Cortex of kidney (tissue), 1 donor: ENCODE measurements around the gene ZNF839.

ENCODE experiments used
- DNase-seq: peaks from one replicate; lab custom pipeline; 2025; lab: John Stamatoyannopoulos, UW

Gene ZNF839

DNA sequence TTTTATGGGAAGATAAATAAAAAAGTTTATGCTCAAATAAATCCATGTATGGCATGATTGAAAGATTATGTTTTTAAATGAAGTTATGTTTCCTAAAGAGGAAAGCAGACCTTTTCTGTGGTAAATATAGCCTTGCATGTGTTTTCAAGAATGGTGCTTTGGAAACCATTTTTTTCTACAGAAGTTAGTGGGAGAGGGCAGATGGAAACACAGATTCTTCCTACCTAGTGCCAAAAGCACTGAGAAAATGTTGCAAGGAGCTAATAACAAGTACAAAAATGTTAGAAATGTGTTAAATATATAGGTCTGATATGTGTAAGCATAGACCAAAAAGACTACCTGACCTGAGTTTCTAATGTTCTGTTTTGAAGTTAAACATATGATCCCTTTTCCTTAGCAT is 67.5 kb downstream of the ZNF839 start:
- DNase-seq, result no peak

DNA sequence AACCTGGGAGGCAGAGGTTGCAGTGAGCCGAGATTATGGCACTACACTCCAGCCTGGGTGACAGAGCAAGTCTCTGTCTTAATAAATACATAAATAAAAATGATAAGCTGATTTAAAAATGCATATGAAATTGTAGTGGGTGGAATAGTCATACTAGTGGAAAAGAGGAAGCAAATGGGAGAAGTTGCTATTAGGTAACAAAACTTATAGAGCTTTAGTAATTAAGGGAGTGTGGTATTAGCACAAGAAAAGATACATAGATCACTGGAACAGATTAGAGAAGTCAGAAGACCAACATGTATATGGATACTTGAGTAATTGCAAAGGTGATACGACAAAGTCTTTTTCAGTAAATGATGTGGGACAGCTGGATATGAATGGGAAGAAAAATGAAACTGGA is 69.7 kb downstream of the ZNF839 start:
- DNase-seq, result no peak

DNA sequence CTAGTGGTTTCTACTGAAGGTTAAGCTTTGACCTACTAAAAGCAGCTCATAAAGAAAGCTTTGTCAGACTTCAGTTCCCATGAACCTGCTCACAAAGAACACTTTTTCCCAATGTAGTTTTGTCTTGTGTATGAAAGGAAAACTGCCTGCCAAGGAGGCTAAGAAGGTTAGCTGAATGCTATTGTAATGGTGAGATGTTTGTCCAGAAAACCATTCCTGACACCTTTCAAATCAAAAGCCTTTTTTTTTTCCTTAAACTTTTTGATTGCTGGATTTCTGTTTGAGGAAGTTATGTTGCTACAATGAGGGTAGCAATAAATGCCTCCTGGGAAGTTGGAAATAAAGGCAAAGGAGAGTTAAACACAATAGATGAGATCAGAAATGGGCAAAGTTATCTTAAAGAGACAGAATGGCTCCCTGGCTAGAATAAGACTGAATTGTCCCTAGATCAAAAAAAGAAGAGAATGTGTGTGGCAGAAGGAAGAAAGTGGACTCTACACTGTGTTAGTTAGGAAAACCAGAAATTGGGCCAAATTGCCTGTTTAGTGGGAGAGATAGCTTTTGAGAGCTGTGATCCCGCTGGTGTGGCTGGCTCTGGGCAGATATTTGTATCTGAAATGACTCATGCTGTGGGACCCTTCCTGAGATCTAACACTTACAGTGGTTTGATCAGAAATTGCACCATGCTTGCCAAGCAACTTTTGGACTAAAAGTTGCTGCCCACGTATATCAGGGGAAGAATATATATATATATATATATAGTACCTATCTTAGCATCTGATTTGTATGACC is 70.7 kb downstream of the ZNF839 start:
- DNase-seq, result no peak
